ENCODE measurements around the gene SLIRP. TPM values are rescaled to one million over a fixed set of nuclear protein-coding genes. Genes with fewer than 3 reads are reported as not detected.
"Not testable (repeated sequence)": the region's sequence is repeated elsewhere in the genome, so short reads cannot be mapped to it uniquely, and the experiment has no call there.

Gene SLIRP
- total RNA-seq, 1 experiment from 2014 or later = 318 TPM

- no peaks in the 10 kb centered on the region for H3K27me3 ChIP-seq (replicated peaks; ENCODE audit: insufficient read depth, low read depth, low read length, poor library complexity)
- no peaks in the 10 kb centered on the region for H3K4me1 ChIP-seq (ENCODE audit: insufficient read depth, low read length, poor library complexity, severe bottlenecking)
- no peak for DNase-seq (ENCODE audit: low spot score)
- H3K36me3 ChIP-seq (ENCODE audit: insufficient read depth, low read length, poor library complexity, severe bottlenecking) = peaks cover 75% of the 10 kb centered on the region
- ChIA-PET POLR2A (ENCODE audit: low non-redundant PET) (no interaction called here), CTCF (no interaction called here)
- no peaks in the 10 kb centered on the region for H3K9me3 ChIP-seq (ENCODE audit: low read depth, low read length, poor library complexity, severe bottlenecking)
- no peak overlapping the region for H3K27ac ChIP-seq (ENCODE audit: low read depth, low read length, poor library complexity, severe bottlenecking)
- intact Hi-C loops (cut with micrococcal nuclease; ENCODE audit: unreplicated experiment) = no loop called here
- BruUV-seq (replicated peaks) = no TSS peak
- H3K4me3 ChIP-seq (ENCODE audit: low read depth, low read length, poor library complexity, severe bottlenecking) = no peak overlapping the region
- TF ChIP-seq, protein P1, sequence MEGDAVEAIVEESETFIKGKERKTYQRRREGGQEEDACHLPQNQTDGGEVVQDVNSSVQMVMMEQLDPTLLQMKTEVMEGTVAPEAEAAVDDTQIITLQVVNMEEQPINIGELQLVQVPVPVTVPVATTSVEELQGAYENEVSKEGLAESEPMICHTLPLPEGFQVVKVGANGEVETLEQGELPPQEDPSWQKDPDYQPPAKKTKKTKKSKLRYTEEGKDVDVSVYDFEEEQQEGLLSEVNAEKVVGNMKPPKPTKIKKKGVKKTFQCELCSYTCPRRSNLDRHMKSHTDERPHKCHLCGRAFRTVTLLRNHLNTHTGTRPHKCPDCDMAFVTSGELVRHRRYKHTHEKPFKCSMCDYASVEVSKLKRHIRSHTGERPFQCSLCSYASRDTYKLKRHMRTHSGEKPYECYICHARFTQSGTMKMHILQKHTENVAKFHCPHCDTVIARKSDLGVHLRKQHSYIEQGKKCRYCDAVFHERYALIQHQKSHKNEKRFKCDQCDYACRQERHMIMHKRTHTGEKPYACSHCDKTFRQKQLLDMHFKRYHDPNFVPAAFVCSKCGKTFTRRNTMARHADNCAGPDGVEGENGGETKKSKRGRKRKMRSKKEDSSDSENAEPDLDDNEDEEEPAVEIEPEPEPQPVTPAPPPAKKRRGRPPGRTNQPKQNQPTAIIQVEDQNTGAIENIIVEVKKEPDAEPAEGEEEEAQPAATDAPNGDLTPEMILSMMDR (conservative IDR thresholded peaks at IDR 0.05; ENCODE audit: low read depth, low read length) = no peak
- TF ChIP-seq EZH2 (IDR thresholded peaks at IDR 0.05; ENCODE audit: borderline replicate concordance, low read depth, low read length, poor library complexity, severe bottlenecking) = no peak
Measured at GRCh38 chr14:77738559-77739250, 30.8 kb downstream of the SLIRP start.

DNA sequence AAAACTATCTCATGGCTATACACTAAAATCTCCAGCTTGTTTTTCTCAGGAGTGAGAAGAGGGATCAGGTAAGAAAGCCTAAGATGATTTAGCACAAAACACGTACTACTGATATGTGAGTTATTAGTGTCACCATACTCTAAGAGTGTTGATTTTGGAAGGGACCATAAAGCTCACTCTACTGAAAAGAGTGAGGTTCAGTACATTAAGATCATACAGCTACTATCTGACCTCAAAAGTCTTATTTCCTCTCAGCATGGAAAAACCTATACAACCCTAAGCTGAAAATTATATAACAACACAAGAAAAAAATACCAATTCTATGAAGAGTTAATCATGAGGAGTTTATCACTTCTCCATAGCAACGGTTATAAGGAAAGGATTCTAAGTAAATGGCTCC, 33.5 kb downstream of the SLIRP start:
- H3K27ac ChIP-seq (ENCODE audit: low read depth, low read length, poor library complexity, severe bottlenecking) = no peak overlapping the region
- ChIA-PET CTCF (no interaction called here), POLR2A (ENCODE audit: low non-redundant PET) (interaction anchor here (0.7 kb wide), 1 partner anchor 164 kb away, joined by 20 read pairs; no protein-coding TSS in a partner anchor)
- H3K36me3 ChIP-seq (ENCODE audit: insufficient read depth, low read length, poor library complexity, severe bottlenecking) = peaks cover 68% of the 10 kb centered on the region
- BruUV-seq (replicated peaks) = no TSS peak
- intact Hi-C loops (cut with micrococcal nuclease; ENCODE audit: unreplicated experiment) = no loop called here
- TF ChIP-seq, protein P1 (conservative IDR thresholded peaks at IDR 0.05; ENCODE audit: low read depth, low read length) = no peak
- no peak for TF ChIP-seq EZH2 (IDR thresholded peaks at IDR 0.05; ENCODE audit: borderline replicate concordance, low read depth, low read length, poor library complexity, severe bottlenecking)
- DNase-seq (ENCODE audit: low spot score) = no peak
- H3K4me1 ChIP-seq (ENCODE audit: insufficient read depth, low read length, poor library complexity, severe bottlenecking) = no peaks in the 10 kb centered on the region
- H3K4me3 ChIP-seq (ENCODE audit: low read depth, low read length, poor library complexity, severe bottlenecking) = no peak overlapping the region
- H3K9me3 ChIP-seq (ENCODE audit: low read depth, low read length, poor library complexity, severe bottlenecking) = no peaks in the 10 kb centered on the region
- H3K27me3 ChIP-seq (replicated peaks; ENCODE audit: insufficient read depth, low read depth, low read length, poor library complexity) = no peaks in the 10 kb centered on the region

DNA sequence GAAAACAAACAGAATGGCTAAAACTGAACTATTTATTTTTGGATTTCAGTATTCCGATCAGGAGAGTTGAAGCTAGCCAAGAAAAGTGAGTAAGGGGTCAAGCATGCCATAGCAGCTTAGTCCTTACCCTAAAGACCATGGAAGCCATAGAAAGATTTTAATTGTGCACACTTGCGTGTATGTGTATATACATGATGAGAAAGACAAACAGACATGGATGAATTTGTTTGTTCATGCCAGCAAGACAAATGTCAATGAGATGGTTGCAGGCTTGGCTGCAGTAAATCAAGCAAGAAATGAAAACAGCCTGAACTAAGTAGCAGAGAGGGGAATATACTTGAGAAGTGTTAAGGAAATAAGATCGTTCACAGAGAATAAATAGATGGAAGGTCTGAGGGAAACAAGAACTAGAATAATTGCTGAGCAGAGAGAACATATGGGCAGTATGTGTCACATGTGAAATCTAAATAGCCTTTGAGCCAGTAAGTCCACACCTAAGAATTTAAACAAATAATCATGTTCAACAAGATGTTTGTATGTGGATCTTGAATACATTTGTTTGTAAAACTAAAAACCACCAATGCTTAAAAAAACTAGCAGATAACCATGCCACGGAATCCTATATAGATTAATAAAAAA, 38.3 kb downstream of the SLIRP start:
- no peaks in the 10 kb centered on the region for H3K27me3 ChIP-seq (replicated peaks; ENCODE audit: insufficient read depth, low read depth, low read length, poor library complexity)
- BruUV-seq (replicated peaks) = no TSS peak
- no peak overlapping the region for H3K4me3 ChIP-seq (ENCODE audit: low read depth, low read length, poor library complexity, severe bottlenecking)
- ChIA-PET POLR2A (ENCODE audit: low non-redundant PET) (no interaction called here), CTCF (no interaction called here)
- H3K27ac ChIP-seq (ENCODE audit: low read depth, low read length, poor library complexity, severe bottlenecking) = no peak overlapping the region
- peaks cover 60% of the 10 kb centered on the region for H3K36me3 ChIP-seq (ENCODE audit: insufficient read depth, low read length, poor library complexity, severe bottlenecking)
- TF ChIP-seq, protein P1 (conservative IDR thresholded peaks at IDR 0.05; ENCODE audit: low read depth, low read length) = no peak
- TF ChIP-seq EZH2 (IDR thresholded peaks at IDR 0.05; ENCODE audit: borderline replicate concordance, low read depth, low read length, poor library complexity, severe bottlenecking) = no peak
- no peaks in the 10 kb centered on the region for H3K4me1 ChIP-seq (ENCODE audit: insufficient read depth, low read length, poor library complexity, severe bottlenecking)
- no peaks in the 10 kb centered on the region for H3K9me3 ChIP-seq (ENCODE audit: low read depth, low read length, poor library complexity, severe bottlenecking)
- intact Hi-C loops (cut with micrococcal nuclease; ENCODE audit: unreplicated experiment) = no loop called here
- DNase-seq (ENCODE audit: low spot score) = no peak

GRCh38 chr14:77747425-77747824, 39.5 kb downstream of the SLIRP start:
- intact Hi-C loops (cut with micrococcal nuclease; ENCODE audit: unreplicated experiment); H3K4me1 ChIP-seq (ENCODE audit: insufficient read depth, low read length, poor library complexity, severe bottlenecking); BruUV-seq (replicated peaks); POLR2A ChIA-PET (ENCODE audit: low non-redundant PET); H3K4me3 ChIP-seq (ENCODE audit: low read depth, low read length, poor library complexity, severe bottlenecking); CTCF ChIA-PET; DNase-seq (ENCODE audit: low spot score); H3K27ac ChIP-seq (ENCODE audit: low read depth, low read length, poor library complexity, severe bottlenecking); H3K9me3 ChIP-seq (ENCODE audit: low read depth, low read length, poor library complexity, severe bottlenecking); H3K27me3 ChIP-seq (replicated peaks; ENCODE audit: insufficient read depth, low read depth, low read length, poor library complexity): not testable (repeated sequence)
- H3K36me3 ChIP-seq (ENCODE audit: insufficient read depth, low read length, poor library complexity, severe bottlenecking) = peaks cover 66% of the 10 kb centered on the region

Measured in A673 (cell line).